RWPE2 (cell line): ENCODE data around the gene TNFRSF1A.
A peak's percentile ranks its signal among the peaks of the same experiment; 100 is the strongest.

ENCODE experiments used
- ATAC-seq: fragments of 200-7000 bp; cut with Tn5 transposase; 3 replicates; pipeline ENCODE4 v1.9.1; 2021; ENCODE audit warnings: low read depth
- DNase-seq: peaks from one replicate; pipeline ENCODE4 v3.0.0-alpha.2; 2020; ENCODE audit warnings: low spot score
- H3K27ac ChIP-seq: fragments of 450-650 bp; 2 replicates; pipeline ENCODE4 v1.5.1; 2017; ENCODE audit warnings: mild to moderate bottlenecking; ENCODE audit not compliant: poor library complexity, severe bottlenecking
- H3K27me3 ChIP-seq: fragments of 250-450 bp; sonication (Bioruptor Pico); 2 replicates; pipeline ENCODE4 v1.5.1; 2021; ENCODE audit warnings: mild to moderate bottlenecking, moderate library complexity; ENCODE audit not compliant: insufficient read depth, poor library complexity, severe bottlenecking
- H3K36me3 ChIP-seq: fragments of 250-450 bp; sonication (Bioruptor Pico); 2 replicates; pipeline ENCODE4 v1.5.1; 2020; ENCODE audit warnings: low read depth, mild to moderate bottlenecking, moderate library complexity
- H3K4me1 ChIP-seq: fragments of 250-450 bp; sonication (Bioruptor Pico); 2 replicates; pipeline ENCODE4 v1.5.1; 2021; ENCODE audit warnings: mild to moderate bottlenecking, moderate library complexity; ENCODE audit not compliant: insufficient read depth, poor library complexity, severe bottlenecking
- H3K4me3 ChIP-seq: fragments of 250-450 bp; sonication (Bioruptor Pico); 2 replicates; pipeline ENCODE4 v1.5.1; 2021; ENCODE audit warnings: mild to moderate bottlenecking, moderate library complexity; ENCODE audit not compliant: severe bottlenecking
- H3K9me3 ChIP-seq: fragments of 250-450 bp; sonication (Bioruptor Pico); 2 replicates; pipeline ENCODE4 v1.5.1; 2021; ENCODE audit warnings: mild to moderate bottlenecking, moderate library complexity; ENCODE audit not compliant: severe bottlenecking
- TF ChIP-seq, protein P1 (sequence below): fragments of 450-650 bp; IDR thresholded peaks from one replicate; pipeline ENCODE4 v1.5.1; 2017; ENCODE audit warnings: mild to moderate bottlenecking, moderate library complexity; ENCODE audit not compliant: poor library complexity, severe bottlenecking

TNFRSF1A gene

GRCh38 chr12:6358881-6359280, 17.0 kb upstream of the TNFRSF1A start:
- ATAC-seq = no peak
- DNase-seq = no peak
- Histone ChIP-seq H3K36me3 (peaks cover 98% of the 10 kb centered on the region), H3K9me3 (no peaks in the 10 kb centered on the region), H3K4me1 (peaks cover 22% of the 10 kb centered on the region), H3K4me3 (no peak overlapping the region), H3K27ac (no peak overlapping the region), H3K27me3 (no peaks in the 10 kb centered on the region)
- TF ChIP-seq, protein P1, sequence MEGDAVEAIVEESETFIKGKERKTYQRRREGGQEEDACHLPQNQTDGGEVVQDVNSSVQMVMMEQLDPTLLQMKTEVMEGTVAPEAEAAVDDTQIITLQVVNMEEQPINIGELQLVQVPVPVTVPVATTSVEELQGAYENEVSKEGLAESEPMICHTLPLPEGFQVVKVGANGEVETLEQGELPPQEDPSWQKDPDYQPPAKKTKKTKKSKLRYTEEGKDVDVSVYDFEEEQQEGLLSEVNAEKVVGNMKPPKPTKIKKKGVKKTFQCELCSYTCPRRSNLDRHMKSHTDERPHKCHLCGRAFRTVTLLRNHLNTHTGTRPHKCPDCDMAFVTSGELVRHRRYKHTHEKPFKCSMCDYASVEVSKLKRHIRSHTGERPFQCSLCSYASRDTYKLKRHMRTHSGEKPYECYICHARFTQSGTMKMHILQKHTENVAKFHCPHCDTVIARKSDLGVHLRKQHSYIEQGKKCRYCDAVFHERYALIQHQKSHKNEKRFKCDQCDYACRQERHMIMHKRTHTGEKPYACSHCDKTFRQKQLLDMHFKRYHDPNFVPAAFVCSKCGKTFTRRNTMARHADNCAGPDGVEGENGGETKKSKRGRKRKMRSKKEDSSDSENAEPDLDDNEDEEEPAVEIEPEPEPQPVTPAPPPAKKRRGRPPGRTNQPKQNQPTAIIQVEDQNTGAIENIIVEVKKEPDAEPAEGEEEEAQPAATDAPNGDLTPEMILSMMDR = no peak

- TF ChIP-seq, protein P1 = no peak
- H3K27ac ChIP-seq = no peak overlapping the region
- no peak for ATAC-seq
- no peak for DNase-seq
- no peaks in the 10 kb centered on the region for H3K27me3 ChIP-seq
- H3K36me3 ChIP-seq = peaks cover 95% of the 10 kb centered on the region
- no peaks in the 10 kb centered on the region for H3K9me3 ChIP-seq
- H3K4me1 ChIP-seq = peaks cover under 1% of the 10 kb centered on the region
- no peak overlapping the region for H3K4me3 ChIP-seq
Measured at GRCh38 chr12:6356374-6356820, 14.5 kb upstream of the TNFRSF1A start.

- no peak overlapping the region for H3K27ac ChIP-seq
- H3K9me3 ChIP-seq = no peaks in the 10 kb centered on the region
- peaks cover 95% of the 10 kb centered on the region for H3K36me3 ChIP-seq
- no peak overlapping the region for H3K4me3 ChIP-seq
- no peaks in the 10 kb centered on the region for H3K27me3 ChIP-seq
- no peaks in the 10 kb centered on the region for H3K4me1 ChIP-seq
- ATAC-seq = peak; percentile 15; the same call in 1 of the 3 replicates
- no peak for DNase-seq
- TF ChIP-seq, protein P1 = peak; percentile 16
Measured at GRCh38 chr12:6355491-6356373, 13.9 kb upstream of the TNFRSF1A start.

DNA sequence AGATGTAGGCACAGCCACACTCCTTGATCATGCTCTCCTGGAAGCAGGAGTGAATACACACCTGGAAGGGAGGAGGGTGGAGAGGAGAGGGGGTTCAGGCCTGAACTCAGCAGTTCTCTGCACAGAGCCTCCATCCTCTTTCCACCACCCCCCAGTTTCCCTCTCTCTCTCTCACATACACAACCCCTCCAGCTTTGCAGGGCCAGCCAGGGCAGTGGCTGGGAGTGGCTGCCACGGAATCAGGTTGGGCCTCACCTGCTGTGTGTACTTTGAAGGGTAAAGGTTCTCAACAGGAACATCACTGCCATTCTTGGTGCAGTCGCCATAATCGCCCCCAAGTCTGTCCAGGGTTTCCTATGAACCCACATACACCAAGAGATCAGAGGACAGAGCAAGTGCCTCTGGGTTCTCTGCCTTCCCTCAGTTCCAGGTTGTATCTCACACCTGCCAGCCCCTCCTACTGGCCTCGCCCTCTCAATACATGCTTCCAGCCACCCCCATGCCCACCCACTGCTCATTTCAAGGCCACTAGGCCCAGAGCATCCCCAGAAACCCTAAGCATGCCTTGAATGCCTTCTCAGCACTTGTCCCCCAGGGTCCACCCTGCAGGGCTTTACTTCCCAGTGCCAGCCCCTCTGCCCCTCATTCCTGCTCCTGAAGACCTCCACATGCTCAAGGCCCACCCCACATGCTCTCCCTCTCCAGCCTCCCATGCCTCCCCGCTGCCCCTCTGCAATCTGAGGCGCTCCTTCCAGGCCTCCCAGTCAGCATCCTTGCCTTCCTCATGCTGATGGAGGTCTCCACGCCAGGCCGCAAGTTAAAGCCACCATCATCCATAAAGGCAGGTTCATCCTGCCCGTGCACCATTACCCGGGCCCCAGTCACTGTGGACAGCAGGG, 12.9 kb upstream of the TNFRSF1A start:
- H3K27ac ChIP-seq = no peak overlapping the region
- H3K27me3 ChIP-seq = no peaks in the 10 kb centered on the region
- DNase-seq = no peak
- H3K36me3 ChIP-seq = peaks cover 95% of the 10 kb centered on the region
- no peak for ATAC-seq
- H3K4me3 ChIP-seq = no peak overlapping the region
- H3K4me1 ChIP-seq = no peaks in the 10 kb centered on the region
- H3K9me3 ChIP-seq = no peaks in the 10 kb centered on the region
- TF ChIP-seq, protein P1 = no peak
